Fibroblast of skin of right biceps (primary cell): Measurements from ENCODE around the gene STAM.
"Not testable (repeated sequence)": the region's sequence is repeated elsewhere in the genome, so short reads cannot be mapped to it uniquely, and the experiment has no call there.

Experiments used
- DNase-seq: peaks from one replicate; pipeline ENCODE4 v3.0.0-alpha.2; 2013

Gene STAM

DNA sequence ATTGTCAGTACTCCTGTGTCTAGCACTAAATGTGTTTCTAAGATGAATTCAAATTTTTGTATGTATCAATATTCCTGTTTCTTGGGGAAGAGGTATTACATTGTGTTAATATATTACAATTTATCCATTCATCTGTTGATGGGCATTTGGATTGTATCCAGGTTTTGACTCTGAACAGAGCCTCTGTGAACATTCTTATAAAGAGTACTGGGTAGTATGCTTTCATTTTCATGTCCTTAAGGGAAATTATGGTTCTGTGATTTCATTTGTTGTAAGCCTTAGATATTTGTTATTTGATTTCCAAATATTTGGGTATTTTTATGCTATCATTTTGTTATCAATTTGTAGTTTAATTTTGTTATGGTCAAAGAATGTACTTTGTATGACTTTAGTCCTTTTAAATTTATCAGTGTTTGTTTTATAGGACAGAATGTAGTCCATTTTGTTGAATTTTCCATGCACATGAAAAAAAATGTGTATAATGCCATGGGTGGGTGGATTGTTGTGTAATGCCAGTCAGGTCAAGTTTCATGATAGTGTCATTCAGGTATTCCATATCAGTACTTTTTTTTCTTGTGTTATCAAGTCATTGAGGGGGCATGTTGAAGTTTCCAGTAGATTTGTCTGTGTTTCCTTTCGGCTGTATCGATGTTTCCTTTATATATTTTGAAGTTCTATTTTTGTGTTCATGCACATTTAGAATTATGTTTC lies 38.4 kb downstream of the STAM start:
- no peak for DNase-seq

DNA sequence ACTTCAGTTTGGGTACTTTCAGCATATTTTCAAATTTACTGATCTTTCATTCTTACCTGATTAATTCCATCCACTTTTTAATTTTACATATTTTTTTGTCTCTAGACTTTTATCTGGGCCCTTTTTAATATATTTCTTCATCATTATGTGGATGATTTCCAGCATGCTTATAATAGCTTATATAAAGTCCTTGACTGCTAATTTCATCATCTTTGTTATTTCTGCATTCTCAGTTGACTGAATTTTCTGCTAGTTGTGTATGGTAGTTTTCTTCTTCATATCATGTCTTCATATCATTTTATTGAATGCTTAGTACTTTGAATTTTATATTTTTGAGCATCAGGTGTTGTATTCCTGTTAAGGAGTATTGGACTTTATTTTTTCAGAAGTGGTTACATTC lies 39.6 kb downstream of the STAM start:
- DNase-seq, result no peak

DNA sequence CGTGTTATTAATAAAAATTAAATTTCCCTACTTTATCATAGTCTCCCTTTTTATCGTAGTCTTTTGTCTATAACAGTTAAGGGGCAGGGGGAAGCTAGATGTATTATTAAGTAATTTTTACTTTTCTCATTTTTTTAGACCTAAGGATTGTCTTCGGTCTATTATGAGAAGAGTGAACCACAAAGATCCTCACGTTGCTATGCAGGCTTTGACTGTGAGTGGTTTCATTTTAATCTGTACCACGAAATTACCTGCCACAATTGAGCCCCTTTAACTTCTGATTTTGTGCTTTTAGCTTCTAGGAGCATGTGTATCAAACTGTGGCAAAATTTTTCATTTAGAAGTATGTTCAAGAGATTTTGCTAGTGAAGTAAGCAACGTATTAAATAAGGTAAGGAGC lies 40.6 kb downstream of the STAM start:
- DNase-seq, result no peak

DNA sequence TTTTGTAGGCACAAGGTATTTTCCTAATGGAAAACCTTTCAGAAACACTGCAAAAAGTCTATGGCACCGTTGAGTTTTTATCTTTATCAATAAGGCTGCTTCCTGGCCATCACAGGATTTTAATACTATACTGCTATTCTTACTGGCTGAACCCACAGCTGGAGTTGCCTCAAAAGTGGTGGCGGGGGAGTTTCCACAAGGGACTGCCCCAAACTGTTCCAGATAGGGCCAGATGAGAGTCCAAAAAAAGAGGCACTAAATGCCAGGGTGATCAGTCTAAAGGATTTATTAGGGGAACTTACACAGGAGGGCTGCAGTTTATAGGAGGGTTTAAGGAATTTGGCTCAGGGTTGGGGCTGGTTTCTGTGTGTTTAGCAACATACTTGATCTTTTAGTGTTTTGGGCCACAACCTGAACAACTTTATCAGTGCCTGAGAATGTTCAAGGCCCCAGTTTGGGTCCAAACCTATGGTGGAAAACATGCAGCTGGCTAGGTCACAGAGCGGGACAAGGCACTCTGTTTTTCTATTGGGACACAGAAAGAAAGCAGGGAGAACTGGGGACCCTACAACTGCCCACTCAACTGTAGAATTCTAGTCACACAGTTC lies 41.4 kb downstream of the STAM start:
- no peak for DNase-seq

DNA sequence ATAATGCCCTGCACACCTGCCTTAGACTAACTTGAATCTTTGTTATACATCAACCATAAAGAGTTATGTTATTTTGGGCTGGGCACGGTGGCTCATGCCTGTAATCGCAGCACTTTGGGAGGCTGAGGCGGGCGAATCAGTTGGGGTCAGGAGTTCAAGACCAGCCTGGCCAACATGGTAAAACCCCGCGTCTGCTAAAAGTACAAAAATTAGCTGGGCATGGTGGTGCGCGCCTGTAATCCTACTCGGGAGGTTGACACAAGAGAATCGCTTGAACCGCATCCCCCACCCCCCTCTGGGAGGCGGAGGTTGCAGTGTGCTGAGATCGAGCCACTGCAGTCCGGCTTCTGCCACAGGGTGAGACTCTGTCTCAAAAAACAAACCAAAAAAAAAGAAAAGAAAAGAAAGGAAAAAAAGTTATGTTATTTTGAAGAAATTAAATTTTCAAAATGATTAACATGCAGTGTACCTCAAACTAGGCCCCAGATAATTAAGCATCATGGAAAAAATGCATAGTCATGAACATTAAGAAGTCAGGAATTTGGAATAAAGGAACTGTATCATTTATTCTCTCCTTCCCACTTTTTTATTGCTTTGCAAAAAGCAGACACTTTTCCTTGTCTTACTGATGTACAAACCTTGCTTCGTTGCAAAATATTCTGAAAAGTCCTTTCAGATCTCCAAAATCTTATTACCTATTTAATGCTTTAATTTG lies 43.3 kb downstream of the STAM start:
- peak; percentile 11 for DNase-seq

DNA sequence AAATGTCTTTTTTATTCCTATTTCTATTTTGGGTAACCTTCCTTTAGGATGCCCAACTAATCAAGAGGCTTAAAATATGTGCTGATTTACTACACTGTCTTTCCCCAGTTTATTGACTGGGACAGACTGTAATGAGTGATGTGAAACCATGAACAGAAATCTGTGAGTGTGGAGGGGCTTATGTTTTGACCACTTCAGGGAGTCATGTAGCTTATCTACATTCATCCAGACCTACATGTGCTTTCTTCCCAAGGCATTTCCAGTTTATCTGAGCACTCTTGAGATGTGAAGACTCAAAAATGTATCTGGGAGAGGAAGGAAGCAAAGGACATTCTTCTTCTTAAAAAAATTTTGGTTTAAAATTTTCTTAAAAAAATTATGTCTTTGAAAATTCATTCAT lies 45.2 kb downstream of the STAM start:
- no peak for DNase-seq

DNA sequence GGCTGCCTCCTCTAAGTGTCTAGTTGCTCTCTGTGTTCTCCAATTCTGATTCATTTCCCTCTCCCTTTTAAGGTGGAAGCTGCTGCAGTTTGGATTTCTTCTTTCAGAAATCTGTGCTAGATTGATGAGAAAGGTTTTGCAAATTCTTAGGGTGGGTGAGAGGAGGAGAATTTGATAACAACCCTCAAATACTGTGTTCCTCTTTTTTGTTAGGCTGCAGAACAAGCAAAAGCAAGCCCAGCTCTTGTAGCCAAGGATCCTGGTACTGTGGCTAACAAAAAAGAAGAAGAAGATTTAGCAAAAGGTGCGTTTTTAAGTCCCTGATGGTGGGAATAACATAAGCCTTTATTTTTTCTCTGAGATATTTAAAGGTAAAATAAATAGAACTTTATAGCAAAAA lies 49.1 kb downstream of the STAM start:
- DNase-seq, result no peak

DNA sequence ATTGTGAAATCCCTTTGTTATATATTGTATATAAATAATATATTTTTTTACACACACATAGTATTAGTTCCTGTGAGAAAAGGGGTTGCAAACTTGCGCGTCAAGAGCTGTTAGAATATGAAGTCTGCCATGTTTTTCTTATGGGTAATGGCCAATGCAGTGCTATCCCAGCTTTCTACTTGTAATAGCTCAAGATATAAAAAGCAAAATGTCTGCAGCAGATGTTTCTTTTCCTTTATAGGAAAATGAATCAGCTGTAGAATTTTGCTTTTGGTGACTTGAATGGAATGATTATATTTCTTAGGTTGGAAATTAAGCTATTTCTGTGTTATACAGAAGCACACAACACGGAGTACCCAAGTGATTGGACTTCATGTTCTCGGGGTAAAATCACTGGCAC lies 54.7 kb downstream of the STAM start:
- DNase-seq, result no peak

DNA sequence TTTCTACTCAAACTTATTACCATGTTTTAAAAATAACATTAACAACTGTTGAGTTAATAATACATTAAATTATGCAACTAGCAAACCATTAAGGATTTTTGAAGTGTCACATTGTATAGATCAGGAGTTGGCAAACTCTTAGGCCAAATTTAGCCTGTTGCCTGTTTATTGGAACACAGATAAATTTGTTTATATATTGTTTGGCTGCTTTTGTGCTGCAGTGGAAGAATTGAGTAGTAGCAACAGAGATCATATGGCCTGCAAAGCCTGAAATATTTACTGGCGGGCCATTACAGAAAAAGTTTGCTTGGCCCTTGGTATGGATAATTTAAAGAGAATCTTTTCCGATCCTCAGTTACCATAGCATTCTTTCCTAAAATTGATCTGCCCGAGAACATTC lies 57.4 kb downstream of the STAM start:
- no peak for DNase-seq

DNA sequence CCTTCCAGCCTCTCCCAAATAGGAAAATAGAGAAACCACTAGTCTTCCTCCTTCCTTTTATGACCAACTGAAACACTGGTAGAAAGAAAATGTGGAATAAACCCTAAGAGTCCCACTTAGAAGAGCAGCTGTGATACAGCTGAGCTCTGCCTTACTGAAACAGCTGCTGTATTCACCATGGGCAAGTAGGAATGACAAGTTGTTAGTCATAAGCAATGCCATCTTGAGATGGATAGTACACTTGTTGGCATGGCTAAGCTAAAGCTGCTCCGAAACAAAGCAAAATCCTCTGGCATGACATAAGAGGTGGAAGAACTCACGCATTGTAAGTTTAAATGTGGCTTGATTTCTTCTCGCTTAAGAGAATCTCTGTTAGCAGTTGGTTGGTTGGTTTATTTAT lies 59.8 kb downstream of the STAM start:
- no peak for DNase-seq

DNA sequence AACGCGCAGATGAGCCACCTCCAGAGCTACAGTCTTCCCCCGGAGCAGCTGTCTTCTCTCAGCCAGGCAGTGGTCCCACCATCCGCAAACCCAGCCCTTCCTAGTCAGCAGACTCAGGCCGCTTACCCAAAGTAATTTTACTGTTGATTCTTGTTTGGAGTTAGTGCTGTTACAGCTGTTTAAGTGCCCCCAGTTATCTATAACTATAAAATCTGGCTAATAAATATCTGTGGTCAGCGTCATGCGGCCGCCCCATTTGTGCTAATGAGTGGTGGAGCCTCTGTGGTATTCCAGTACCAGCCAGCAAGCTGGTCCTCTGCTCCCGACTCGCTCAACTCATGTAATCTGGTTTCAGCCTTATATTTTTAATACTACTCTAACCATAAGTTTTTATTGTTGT lies 64.9 kb downstream of the STAM start:
- no peak for DNase-seq

DNA sequence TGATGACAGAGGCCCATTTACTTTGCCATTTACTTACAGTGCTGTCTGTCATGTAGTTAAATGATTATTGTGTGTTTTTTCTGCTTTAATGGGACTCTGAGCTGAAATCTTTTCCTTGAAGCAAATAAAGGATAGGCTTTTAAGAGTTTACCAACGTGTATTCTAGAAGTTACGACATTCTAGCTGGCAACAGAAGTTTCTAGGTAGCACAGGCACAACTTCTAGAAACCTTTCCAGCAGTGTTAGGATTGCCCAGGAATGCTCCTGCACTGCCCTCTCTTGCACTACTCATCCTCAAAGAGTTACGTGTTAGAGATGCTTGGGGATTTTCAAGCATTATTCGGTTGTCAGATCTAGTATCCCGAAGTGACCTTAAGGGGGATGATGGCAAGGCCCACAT lies 65.5 kb downstream of the STAM start:
- DNase-seq, result no peak

DNA sequence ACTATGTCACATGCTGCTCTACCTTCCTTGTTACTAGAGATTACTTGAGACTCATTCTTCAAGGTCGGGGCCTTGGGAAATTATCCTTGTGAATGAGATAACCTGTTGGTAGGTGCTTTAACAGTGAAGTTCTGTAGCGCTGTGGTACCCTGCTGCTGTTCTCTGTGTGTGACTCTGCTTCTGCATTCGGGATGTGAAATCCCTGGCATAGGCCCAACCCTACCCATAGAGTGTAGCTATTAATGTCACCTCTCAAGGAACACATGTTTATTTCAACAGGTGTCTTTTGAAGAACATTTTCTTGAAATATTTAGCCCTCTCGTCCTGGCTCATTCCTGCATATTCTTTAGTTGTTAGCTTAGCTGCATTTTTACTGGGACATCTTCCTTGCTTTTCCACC lies 66.2 kb downstream of the STAM start:
- DNase-seq, result no peak

DNA sequence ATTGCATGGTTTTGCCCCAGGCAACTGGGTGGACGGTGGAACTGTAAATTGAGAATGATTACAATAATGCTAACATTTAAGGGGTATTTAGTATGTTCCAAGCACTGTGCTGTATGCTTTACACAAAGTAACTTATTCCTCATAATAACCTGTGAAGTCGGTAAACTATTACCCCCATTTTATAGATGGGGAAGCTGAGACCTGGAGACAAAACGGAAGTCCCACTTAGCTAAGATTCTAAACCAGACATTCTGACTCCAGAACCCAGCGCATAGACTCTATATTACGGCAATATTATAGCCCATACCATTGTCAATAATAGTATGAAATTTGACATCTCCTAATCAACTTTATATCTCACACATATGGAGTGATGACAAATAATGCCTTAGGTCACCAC lies 68.1 kb downstream of the STAM start:
- no peak for DNase-seq

DNA sequence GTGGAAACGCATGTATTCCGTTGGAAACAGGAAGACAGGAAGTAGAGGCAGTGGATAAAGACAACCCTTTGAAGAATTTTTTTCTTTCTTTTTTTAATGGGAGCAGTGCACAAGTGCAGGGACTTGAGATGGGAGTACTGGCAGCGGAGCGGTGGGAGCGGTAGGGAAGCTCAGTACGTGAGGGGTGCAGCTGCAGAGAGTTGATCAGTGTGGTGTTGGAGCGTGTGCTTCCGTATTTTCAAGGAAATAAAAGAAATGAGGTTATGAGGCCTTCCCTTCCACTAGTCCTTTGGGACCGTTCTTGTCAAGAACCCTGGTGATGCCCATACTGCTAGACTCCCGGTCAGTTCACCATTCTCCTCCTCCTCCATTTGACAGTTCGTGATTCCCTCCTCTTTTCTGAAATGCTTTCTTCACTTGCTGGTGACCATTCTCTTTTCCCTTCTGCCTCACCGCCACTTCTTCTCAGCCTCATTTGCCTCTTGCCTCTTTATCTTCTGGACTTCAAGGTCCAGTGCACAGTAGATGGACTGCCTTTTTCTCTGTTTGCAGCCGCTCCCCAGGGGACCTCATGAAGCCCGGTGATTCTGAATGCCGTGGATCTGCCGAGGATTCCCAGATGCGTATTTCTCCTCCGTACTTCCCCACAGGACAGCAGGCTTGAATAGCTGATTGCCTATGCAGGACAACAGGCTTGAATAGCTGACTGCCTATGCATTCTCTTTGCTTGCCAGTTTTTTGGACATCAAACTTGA lies 68.9 kb downstream of the STAM start:
- no peak for DNase-seq

DNA sequence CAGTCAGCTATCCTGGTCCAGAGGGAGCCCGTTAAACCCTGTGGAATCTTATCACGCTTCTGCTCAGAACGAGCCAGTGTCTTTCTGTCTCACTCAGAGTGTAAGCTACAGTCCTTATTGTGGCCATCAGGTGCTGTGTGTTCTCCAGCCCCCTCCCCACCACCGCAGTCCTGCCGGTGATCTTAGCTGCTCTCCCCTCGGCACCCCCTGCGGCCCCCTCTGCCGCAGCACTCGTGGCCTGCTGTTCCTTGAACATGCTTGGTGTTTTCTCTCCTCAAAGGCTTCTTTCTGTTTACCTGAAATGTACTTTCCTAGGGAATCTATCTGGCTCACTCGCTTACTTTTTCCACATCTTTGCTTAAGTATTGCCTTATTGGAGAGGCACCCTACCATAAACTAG lies 69.8 kb downstream of the STAM start:
- no peak for DNase-seq

DNA sequence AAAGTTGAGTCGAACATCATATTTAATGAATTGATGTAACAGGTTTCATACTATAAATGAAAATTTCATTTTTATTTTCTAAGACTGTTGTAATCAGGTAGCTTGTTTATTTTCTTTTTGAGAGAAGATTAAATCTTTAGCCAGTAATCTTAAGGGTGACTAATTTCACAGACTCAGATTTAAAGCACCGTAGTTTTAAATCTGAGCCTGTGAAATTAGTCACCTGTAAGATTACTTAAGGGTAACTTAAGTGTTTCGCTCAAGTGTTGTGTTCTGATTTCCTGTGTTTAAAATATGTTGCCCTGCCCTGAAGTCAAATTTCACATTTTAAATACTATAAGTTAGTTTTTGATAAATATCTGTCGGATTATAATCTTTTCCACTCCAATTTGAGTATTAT lies 72.2 kb downstream of the STAM start:
- no peak for DNase-seq

DNA sequence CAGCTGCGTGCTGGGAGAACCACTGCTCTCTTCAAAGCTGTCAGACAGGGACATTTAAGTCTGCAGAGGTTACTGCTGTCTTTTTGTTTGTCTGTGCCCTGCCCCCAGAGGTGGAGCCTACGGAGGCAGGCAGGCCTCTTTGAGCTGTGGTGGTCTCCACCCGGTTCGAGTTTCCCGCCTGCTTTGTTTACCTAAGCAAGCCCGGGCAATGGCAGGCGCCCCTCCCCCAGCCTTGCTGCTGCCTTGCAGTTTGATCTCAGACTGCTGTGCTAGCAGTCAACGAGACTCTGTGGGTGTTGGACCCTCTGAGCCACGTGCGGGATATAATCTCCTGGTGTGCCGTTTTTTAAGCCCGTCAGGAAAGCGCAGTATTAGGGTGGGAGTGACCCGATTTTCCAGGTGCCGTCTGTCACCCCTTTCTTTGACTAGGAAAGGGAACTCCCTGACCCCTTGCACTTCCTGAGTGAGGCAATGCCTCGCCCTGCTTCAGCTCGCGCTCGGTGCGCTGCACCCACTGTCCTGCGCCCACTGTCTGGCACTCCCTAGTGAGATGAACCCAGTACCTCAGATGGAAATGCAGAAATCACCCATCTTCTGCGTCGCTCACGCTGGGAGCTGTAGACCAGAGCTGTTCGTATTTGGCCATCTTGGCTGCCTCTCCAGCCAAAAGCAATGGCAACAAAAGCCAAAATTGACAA lies 78.5 kb downstream of the STAM start:
- DNase-seq, result not testable (repeated sequence)

DNA sequence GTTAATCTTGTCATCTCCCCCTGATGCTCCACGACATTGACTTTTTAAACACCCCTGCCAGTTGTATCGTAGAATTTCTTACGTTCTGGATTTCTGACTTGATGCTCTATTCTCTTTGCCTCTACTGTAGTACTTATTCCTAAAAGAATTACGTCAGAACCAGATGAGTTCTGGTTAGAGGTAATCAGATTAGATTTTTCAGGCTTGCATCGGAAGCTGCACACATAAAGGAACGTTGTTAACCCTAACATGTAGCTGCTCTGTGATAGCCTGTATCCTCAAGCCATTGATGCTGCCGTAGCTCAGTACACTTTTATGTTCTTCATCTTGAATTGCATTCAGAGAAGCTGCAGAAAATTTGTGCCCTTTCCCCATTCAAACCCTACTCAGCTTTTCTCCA lies 81.8 kb downstream of the STAM start:
- no peak for DNase-seq

DNA sequence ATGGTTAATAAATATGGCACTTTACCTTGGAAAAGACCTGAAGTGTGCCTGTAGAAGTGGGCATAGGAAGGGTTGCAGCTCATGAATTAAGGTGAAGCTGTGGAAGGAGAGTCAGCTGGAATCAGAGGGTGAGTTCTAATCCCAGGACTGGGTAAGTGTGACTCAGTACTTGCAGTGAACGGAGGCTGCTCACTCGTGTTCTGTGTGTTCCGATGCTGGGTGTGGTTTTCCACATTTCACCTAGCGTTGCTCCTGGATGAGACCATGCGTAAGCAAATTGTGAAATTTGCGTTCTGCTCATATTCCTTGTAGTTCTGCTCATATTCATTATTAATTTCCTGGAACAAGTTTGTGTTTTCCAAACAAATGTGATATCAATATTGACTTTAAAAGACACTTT lies 85.7 kb downstream of the STAM start:
- DNase-seq, result no peak

DNA sequence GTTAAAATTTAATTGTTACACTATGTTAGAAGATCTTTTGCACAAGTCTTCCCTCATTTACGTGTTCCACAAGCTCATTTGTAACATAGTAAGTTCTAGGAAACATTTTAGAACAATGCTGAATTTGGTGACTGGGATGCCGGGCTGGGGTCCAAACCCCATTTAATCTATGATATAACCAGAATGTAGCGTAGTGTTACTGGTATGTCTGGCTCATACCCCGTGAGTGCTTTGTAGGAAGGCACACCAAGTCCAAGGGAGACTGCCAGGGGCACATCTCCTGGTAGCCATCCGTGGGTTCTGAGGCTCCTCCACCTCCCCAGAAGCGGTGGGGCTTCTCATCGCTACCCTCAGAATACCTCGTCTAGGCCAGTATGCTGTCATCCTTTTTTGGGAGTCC lies 86.7 kb downstream of the STAM start:
- no peak for DNase-seq

DNA sequence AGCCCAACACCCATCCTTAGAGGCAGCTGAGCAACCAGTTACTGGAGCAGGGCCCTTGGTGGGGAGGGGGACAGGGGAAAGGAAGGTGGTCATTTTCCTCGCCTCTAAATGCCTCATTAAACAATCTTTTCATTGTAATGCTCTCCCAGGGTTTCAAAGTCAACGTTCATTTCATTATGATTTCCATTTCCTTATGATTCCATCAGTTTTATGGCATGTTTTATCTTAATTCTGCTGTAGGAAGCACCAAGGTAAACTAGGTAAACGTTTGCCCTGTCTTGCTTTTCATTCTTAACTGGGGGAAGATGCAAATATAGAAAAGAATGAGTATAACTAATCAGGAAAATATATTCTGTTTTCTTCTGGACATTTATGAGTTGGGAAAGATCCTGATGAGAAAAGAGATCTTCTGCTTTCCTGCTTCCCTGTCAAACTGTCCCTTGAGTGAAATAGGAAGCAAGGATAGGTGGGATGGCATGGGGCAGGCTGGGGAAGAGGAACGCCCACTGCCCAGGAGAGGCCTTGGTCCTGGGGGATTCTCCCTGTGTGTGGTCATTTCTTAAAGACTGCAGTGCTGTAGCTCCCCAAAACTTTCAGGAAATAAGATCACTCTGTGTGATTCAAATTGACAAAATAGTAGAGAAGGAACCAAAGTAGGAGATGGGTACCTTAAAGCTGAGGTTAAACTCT lies 87.5 kb downstream of the STAM start:
- no peak for DNase-seq

DNA sequence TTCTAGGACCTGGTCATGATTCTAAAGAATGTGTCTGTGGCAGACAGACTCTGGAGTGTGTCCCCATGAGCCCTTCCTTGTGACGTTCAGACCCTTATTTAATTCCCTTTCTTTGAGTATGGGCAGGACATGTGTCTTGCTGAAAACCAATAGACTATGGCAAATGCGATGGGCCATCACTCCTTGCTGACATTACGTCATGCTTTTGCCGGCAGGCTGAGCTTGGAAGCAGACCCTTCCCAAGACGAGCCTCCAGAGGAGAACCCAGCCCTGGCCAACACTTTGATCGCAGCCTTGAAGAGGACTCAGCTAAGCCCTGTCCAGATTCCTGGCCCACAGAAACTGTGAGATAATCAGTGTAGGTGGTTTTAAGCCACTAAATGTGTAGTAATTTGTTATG lies 89.7 kb downstream of the STAM start:
- DNase-seq, result no peak
